ENCODE measurements around the gene MYL10.

DNA sequence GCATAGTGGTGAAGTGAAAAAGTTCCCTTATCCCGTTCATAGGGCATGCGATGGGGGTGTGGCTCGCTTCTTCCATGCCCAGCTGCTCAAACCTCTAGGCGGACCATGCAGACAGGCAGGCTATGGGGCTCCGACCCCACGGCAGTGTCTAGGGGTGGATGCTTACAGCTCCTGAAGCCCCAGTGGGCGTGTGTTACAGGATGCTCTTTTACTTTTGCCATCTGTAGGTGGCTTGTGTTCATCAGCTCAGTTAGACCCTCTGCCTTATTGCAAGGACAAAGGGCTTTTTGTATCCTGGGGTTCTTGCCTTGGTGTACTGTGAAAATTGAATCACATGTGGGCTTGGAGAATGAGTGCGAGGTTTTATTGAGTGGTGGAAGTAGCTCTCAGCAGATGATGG, at the start of gene MYL10:
- no peak for TF ChIP-seq POLR2AphosphoS5 (IDR thresholded peaks at IDR 0.05; ENCODE audit: low read depth)
- TF ChIP-seq, protein P1, sequence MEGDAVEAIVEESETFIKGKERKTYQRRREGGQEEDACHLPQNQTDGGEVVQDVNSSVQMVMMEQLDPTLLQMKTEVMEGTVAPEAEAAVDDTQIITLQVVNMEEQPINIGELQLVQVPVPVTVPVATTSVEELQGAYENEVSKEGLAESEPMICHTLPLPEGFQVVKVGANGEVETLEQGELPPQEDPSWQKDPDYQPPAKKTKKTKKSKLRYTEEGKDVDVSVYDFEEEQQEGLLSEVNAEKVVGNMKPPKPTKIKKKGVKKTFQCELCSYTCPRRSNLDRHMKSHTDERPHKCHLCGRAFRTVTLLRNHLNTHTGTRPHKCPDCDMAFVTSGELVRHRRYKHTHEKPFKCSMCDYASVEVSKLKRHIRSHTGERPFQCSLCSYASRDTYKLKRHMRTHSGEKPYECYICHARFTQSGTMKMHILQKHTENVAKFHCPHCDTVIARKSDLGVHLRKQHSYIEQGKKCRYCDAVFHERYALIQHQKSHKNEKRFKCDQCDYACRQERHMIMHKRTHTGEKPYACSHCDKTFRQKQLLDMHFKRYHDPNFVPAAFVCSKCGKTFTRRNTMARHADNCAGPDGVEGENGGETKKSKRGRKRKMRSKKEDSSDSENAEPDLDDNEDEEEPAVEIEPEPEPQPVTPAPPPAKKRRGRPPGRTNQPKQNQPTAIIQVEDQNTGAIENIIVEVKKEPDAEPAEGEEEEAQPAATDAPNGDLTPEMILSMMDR (conservative IDR thresholded peaks at IDR 0.05; ENCODE audit: low read depth in 2 of 2), result no peak
- no peak for TF ChIP-seq EZH2 (IDR thresholded peaks at IDR 0.05; ENCODE audit: low read depth, unreplicated experiment)
- no peak for TF ChIP-seq EZH2phosphoT487 (IDR thresholded peaks at IDR 0.05; ENCODE audit: unreplicated experiment)
- TF ChIP-seq, protein P2, sequence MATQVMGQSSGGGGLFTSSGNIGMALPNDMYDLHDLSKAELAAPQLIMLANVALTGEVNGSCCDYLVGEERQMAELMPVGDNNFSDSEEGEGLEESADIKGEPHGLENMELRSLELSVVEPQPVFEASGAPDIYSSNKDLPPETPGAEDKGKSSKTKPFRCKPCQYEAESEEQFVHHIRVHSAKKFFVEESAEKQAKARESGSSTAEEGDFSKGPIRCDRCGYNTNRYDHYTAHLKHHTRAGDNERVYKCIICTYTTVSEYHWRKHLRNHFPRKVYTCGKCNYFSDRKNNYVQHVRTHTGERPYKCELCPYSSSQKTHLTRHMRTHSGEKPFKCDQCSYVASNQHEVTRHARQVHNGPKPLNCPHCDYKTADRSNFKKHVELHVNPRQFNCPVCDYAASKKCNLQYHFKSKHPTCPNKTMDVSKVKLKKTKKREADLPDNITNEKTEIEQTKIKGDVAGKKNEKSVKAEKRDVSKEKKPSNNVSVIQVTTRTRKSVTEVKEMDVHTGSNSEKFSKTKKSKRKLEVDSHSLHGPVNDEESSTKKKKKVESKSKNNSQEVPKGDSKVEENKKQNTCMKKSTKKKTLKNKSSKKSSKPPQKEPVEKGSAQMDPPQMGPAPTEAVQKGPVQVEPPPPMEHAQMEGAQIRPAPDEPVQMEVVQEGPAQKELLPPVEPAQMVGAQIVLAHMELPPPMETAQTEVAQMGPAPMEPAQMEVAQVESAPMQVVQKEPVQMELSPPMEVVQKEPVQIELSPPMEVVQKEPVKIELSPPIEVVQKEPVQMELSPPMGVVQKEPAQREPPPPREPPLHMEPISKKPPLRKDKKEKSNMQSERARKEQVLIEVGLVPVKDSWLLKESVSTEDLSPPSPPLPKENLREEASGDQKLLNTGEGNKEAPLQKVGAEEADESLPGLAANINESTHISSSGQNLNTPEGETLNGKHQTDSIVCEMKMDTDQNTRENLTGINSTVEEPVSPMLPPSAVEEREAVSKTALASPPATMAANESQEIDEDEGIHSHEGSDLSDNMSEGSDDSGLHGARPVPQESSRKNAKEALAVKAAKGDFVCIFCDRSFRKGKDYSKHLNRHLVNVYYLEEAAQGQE (IDR thresholded peaks at IDR 0.05; ENCODE audit: unreplicated experiment), result no peak
- TF ChIP-seq, protein P3, sequence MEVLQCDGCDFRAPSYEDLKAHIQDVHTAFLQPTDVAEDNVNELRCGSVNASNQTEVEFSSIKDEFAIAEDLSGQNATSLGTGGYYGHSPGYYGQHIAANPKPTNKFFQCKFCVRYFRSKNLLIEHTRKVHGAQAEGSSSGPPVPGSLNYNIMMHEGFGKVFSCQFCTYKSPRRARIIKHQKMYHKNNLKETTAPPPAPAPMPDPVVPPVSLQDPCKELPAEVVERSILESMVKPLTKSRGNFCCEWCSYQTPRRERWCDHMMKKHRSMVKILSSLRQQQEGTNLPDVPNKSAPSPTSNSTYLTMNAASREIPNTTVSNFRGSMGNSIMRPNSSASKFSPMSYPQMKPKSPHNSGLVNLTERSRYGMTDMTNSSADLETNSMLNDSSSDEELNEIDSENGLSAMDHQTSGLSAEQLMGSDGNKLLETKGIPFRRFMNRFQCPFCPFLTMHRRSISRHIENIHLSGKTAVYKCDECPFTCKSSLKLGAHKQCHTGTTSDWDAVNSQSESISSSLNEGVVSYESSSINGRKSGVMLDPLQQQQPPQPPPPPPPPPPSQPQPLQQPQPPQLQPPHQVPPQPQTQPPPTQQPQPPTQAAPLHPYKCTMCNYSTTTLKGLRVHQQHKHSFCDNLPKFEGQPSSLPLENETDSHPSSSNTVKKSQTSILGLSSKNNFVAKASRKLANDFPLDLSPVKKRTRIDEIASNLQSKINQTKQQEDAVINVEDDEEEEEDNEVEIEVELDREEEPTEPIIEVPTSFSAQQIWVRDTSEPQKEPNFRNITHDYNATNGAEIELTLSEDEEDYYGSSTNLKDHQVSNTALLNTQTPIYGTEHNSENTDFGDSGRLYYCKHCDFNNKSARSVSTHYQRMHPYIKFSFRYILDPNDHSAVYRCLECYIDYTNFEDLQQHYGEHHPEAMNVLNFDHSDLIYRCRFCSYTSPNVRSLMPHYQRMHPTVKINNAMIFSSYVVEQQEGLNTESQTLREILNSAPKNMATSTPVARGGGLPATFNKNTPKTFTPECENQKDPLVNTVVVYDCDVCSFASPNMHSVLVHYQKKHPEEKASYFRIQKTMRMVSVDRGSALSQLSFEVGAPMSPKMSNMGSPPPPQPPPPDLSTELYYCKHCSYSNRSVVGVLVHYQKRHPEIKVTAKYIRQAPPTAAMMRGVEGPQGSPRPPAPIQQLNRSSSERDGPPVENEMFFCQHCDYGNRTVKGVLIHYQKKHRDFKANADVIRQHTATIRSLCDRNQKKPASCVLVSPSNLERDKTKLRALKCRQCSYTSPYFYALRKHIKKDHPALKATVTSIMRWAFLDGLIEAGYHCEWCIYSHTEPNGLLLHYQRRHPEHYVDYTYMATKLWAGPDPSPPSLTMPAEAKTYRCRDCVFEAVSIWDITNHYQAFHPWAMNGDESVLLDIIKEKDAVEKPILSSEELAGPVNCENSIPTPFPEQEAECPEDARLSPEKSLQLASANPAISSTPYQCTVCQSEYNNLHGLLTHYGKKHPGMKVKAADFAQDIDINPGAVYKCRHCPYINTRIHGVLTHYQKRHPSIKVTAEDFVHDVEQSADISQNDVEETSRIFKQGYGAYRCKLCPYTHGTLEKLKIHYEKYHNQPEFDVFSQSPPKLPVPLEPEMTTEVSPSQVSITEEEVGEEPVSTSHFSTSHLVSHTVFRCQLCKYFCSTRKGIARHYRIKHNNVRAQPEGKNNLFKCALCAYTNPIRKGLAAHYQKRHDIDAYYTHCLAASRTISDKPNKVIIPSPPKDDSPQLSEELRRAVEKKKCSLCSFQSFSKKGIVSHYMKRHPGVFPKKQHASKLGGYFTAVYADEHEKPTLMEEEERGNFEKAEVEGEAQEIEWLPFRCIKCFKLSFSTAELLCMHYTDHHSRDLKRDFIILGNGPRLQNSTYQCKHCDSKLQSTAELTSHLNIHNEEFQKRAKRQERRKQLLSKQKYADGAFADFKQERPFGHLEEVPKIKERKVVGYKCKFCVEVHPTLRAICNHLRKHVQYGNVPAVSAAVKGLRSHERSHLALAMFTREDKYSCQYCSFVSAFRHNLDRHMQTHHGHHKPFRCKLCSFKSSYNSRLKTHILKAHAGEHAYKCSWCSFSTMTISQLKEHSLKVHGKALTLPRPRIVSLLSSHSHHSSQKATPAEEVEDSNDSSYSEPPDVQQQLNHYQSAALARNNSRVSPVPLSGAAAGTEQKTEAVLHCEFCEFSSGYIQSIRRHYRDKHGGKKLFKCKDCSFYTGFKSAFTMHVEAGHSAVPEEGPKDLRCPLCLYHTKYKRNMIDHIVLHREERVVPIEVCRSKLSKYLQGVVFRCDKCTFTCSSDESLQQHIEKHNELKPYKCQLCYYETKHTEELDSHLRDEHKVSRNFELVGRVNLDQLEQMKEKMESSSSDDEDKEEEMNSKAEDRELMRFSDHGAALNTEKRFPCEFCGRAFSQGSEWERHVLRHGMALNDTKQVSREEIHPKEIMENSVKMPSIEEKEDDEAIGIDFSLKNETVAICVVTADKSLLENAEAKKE (CRISPR knock-in tag; IDR thresholded peaks at IDR 0.05), result no peak
- no peak for TF ChIP-seq STAT1 (IDR thresholded peaks at IDR 0.05; ENCODE audit: unreplicated experiment)
- TF ChIP-seq JUNB (IDR thresholded peaks at IDR 0.05; ENCODE audit: unreplicated experiment), result no peak
- TF ChIP-seq NANOG (IDR thresholded peaks at IDR 0.05; ENCODE audit: borderline replicate concordance), result no peak
- TF ChIP-seq, protein P4, sequence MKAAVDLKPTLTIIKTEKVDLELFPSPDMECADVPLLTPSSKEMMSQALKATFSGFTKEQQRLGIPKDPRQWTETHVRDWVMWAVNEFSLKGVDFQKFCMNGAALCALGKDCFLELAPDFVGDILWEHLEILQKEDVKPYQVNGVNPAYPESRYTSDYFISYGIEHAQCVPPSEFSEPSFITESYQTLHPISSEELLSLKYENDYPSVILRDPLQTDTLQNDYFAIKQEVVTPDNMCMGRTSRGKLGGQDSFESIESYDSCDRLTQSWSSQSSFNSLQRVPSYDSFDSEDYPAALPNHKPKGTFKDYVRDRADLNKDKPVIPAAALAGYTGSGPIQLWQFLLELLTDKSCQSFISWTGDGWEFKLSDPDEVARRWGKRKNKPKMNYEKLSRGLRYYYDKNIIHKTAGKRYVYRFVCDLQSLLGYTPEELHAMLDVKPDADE (IDR thresholded peaks at IDR 0.05), result no peak

Measured in GM23338 (cell line).